ENCODE results near the gene FBN1. TPM values are rescaled to one million over a fixed set of nuclear protein-coding genes. Genes with fewer than 3 reads are reported as not detected.

FBN1 gene
- total and polyA plus RNA-seq, 2 of the 13 experiments (the other 11 are each of a cell fraction or from before 2014, with no cell fraction given) = 1.5 to 3.0 TPM

GRCh38 chr15:48625126-48625525 lies 20.4 kb downstream of the FBN1 start (continued):
- TF ChIP-seq ZBTB40 (IDR thresholded peaks at IDR 0.05) (no peak), ZBTB40 (CRISPR knock-in tag; IDR thresholded peaks at IDR 0.05) (no peak), CC2D1A (CRISPR knock-in tag; IDR thresholded peaks at IDR 0.05) (no peak), TFDP1 (CRISPR knock-in tag; IDR thresholded peaks at IDR 0.05; ENCODE audit: borderline replicate concordance) (no peak), ZNF205 (CRISPR knock-in tag; IDR thresholded peaks at IDR 0.05) (no peak), U2AF2 (IDR thresholded peaks at IDR 0.05; ENCODE audit: low read depth, low read length) (no peak), ZNF274 (CRISPR knock-in tag; IDR thresholded peaks at IDR 0.05) (no peak), BCLAF1 (IDR thresholded peaks at IDR 0.05) (no peak), MYPOP (CRISPR knock-in tag; IDR thresholded peaks at IDR 0.05) (no peak), ZNF367 (CRISPR knock-in tag; IDR thresholded peaks at IDR 0.05; ENCODE audit: borderline replicate concordance) (no peak), KAT8 (CRISPR knock-in tag; IDR thresholded peaks at IDR 0.05) (no peak), TRIM24 (CRISPR knock-in tag; IDR thresholded peaks at IDR 0.05) (no peak), ISL2 (CRISPR knock-in tag; IDR thresholded peaks at IDR 0.05) (no peak), ELK4 (CRISPR knock-in tag; IDR thresholded peaks at IDR 0.05; ENCODE audit: borderline replicate concordance) (no peak), ZNF326 (CRISPR knock-in tag; IDR thresholded peaks at IDR 0.05; ENCODE audit: borderline replicate concordance) (no peak), GPN1 (CRISPR knock-in tag; IDR thresholded peaks at IDR 0.05; ENCODE audit: borderline replicate concordance) (no peak)
